KOPT-K1 (cell line): Measurements from ENCODE around the gene GLRA2.

Experiments
- H3K27ac ChIP-seq: fragments of 200-600 bp; sonication (generic); 2 replicates; pipeline ENCODE4 v1.5.1; 2016; ENCODE audit warnings: antibody characterized with exemption, mild to moderate bottlenecking, low read depth, low read length; ENCODE audit not compliant: poor library complexity, severe bottlenecking
- H3K36me3 ChIP-seq: fragments of 200-600 bp; sonication (generic); 2 replicates; pipeline ENCODE4 v1.5.1; 2017; ENCODE audit warnings: antibody characterized with exemption, mild to moderate bottlenecking, low read length, moderate library complexity; ENCODE audit not compliant: insufficient read depth
- H3K9me3 ChIP-seq: fragments of 200-600 bp; sonication (generic); 2 replicates; pipeline ENCODE4 v1.5.1; 2017; ENCODE audit warnings: antibody characterized with exemption, low read length, mild to moderate bottlenecking; ENCODE audit not compliant: insufficient read depth, poor library complexity, severe bottlenecking

Gene GLRA2

GRCh38 chrX:14702145-14702544 lies 172.8 kb downstream of the GLRA2 start:
- Histone ChIP-seq H3K36me3 (no peaks in the 10 kb centered on the region), H3K27ac (no peak overlapping the region), H3K9me3 (no peaks in the 10 kb centered on the region)

DNA sequence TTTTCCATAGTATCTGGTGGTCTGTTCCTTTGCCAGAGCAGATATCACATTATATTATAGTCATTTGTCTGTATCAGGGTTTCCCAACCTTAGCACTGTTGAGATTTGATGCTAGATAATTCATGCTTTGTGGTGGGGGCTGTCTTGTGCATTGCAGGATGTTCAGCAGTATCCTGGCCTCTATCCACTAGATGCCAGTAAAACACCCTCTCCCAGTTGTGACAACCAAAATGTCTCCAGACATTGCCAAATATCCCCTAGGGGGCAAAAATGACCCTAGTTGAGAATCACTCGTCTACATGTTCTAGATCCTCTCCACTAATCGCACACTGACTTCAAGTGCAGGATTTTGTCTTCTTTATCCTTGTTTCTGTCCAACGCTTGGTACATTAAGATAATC lies 182.8 kb downstream of the GLRA2 start:
- no peaks in the 10 kb centered on the region for H3K9me3 ChIP-seq
- no peaks in the 10 kb centered on the region for H3K36me3 ChIP-seq
- H3K27ac ChIP-seq, result no peak overlapping the region

GRCh38 chrX:14717949-14718348 lies 188.6 kb downstream of the GLRA2 start:
- Histone ChIP-seq H3K36me3 (no peaks in the 10 kb centered on the region), H3K27ac (no peak overlapping the region)

DNA sequence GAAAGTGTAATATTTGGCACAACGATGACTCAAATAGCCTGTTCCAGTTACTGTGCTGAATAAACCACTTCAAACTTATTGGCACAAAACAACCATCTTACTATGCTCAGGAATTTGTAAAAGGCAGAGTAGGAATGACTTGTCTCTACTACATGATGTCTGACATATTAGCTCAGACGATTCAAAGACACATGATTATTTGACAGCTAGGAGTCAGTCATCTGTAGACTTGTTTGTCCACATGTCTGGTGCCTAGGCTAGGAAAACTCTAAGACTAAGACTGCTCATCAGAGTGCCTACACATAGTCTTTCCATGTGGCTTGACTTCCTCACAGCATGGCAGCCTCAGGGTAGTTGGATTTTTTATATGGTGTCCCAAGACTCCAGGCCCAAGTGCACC lies 189.1 kb downstream of the GLRA2 start:
- Histone ChIP-seq H3K36me3 (no peaks in the 10 kb centered on the region), H3K9me3 (no peaks in the 10 kb centered on the region), H3K27ac (no peak overlapping the region)

More at GRCh38 chrX:14717949-14718348, 188.6 kb downstream of the GLRA2 start:
- H3K9me3 ChIP-seq, result no peaks in the 10 kb centered on the region

- no peak overlapping the region for H3K27ac ChIP-seq
- H3K36me3 ChIP-seq, result no peaks in the 10 kb centered on the region
- no peaks in the 10 kb centered on the region for H3K9me3 ChIP-seq
These were observed 199.7 kb downstream of the GLRA2 start for GRCh38 chrX:14729058-14729457.

GRCh38 chrX:14738643-14739042 lies 209.3 kb downstream of the GLRA2 start:
- H3K36me3 ChIP-seq, result no peaks in the 10 kb centered on the region
- H3K9me3 ChIP-seq, result no peaks in the 10 kb centered on the region
- H3K27ac ChIP-seq, result no peak overlapping the region

- H3K27ac ChIP-seq, result no peak overlapping the region
- no peaks in the 10 kb centered on the region for H3K9me3 ChIP-seq
- no peaks in the 10 kb centered on the region for H3K36me3 ChIP-seq
These were observed 224.1 kb downstream of the GLRA2 start for GRCh38 chrX:14753441-14753840.

- Histone ChIP-seq H3K27ac (no peak overlapping the region), H3K36me3 (no peaks in the 10 kb centered on the region), H3K9me3 (no peaks in the 10 kb centered on the region)
These were observed 228.7 kb downstream of the GLRA2 start for GRCh38 chrX:14758029-14758491.

GRCh38 chrX:14775416-14775815 lies 246.1 kb downstream of the GLRA2 start:
- Histone ChIP-seq H3K36me3 (no peaks in the 10 kb centered on the region), H3K9me3 (no peaks in the 10 kb centered on the region), H3K27ac (no peak overlapping the region)

- Histone ChIP-seq H3K36me3 (no peaks in the 10 kb centered on the region), H3K9me3 (no peaks in the 10 kb centered on the region), H3K27ac (no peak overlapping the region)
These were observed 247.6 kb downstream of the GLRA2 start for GRCh38 chrX:14776901-14777300.

DNA sequence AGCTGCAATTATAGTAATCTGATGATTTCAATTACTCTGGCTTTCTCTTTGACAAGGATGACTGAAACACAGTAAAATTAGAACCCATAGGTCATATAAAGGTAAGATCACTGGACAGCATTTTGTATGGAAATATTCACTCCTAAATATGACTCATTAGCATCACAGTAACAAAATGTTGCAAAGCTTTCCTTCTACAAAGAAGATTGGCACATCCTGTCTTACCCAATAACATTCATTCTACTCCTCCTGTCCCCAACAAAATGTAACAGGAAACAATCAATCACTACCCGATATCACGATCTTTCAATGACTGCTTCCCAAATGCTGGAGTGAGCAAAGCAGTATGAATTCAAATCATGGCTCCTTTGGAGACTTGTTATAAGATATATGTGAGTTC lies 248.2 kb downstream of the GLRA2 start:
- Histone ChIP-seq H3K9me3 (no peaks in the 10 kb centered on the region), H3K36me3 (no peaks in the 10 kb centered on the region), H3K27ac (no peak overlapping the region)

DNA sequence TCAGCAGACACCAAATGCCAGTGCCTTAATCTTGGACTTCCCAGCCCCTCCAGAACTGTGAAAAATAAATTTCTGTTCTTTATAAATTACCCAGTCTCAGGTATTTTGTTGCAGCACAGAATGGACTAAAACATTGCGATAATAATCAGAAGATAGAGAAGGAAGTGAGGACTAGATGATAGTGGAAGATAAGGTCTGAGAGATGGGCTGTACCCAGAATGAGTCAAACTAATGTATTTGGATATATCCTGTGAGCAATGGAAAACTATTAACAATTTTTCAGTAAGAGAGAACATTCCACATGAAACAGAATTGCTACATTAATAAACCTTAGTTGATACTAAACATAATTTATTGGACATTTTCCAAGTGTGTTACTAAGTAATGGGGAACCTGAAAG lies 250.2 kb downstream of the GLRA2 start:
- Histone ChIP-seq H3K27ac (no peak overlapping the region), H3K9me3 (no peaks in the 10 kb centered on the region), H3K36me3 (no peaks in the 10 kb centered on the region)
